Osteoblast (primary cell): ENCODE measurements around the gene RALGPS2. TPM values are rescaled to one million over a fixed set of nuclear protein-coding genes. Genes with fewer than 3 reads are reported as not detected.

Experiments used
- small RNA-seq: library from RNA; depleted of rRNA; stranded (forward); fragments of <200 nt; gene quantifications from one replicate; pipeline ENCODE3, GENCODE V24; 2012
- total RNA-seq: library from RNA; depleted of rRNA; stranded (reverse); fragments of >200 nt; gene quantifications from 2 replicates; pipeline ENCODE4 v1.2.3, GENCODE V29; 2012

The RALGPS2 gene
- total RNA-seq, 1 donor = 40.2 TPM

Small RNA genes within 50 kb of the gene (small RNA-seq; reads per million reads assigned to genes)
- gene MIR4424 (not detected), gene RF00092 (not detected)

Other genes starting within 250 kb of the RALGPS2 start
- under 0.01 TPM in 1 of 2 replicates, not detected in the other for gene CLEC20A, start 228.3 kb upstream of the RALGPS2 start, total RNA-seq
- gene TEX35, start 212.1 kb upstream of the RALGPS2 start, total RNA-seq = not detected in 2 replicates
- gene ANGPTL1, start 145.8 kb downstream of the RALGPS2 start, total RNA-seq = 12.1 and 15.6 TPM in 2 replicates